ENCODE results near the gene KCNAB1.

GRCh38 chr3:156497326-156497725 is 376.9 kb downstream of the KCNAB1 start:
- no peak for TF ChIP-seq CTCF (optimal IDR thresholded peaks at IDR 0.05 in 1 of 3, IDR thresholded peaks at IDR 0.05 in 1 of 3, conservative IDR thresholded peaks at IDR 0.05 in 1 of 3; ENCODE audit: extremely low read depth in 1 of 3, insufficient read depth in 2 of 3, low read length in 3 of 3)
- TF ChIP-seq EZH2 (IDR thresholded peaks at IDR 0.05; ENCODE audit: low read length) = no peak

Data from keratinocyte (primary cell).